Ectodermal cell (in vitro differentiated cells): ENCODE data around the gene ATP6V0A1.
"Not testable (repeated sequence)": the region's sequence is repeated elsewhere in the genome, so short reads cannot be mapped to it uniquely, and the experiment has no call there.

ENCODE experiments used
- H3K27ac ChIP-seq: 2 replicates; pipeline ENCODE4 v1.7.0; 2013; ENCODE audit warnings: mild to moderate bottlenecking, low read depth, low read length; ENCODE audit not compliant: insufficient read depth, poor library complexity, severe bottlenecking
- H3K27me3 ChIP-seq: 2 replicates; pipeline ENCODE4 v1.7.0; 2013; ENCODE audit warnings: mild to moderate bottlenecking, low read length; ENCODE audit not compliant: insufficient read depth, control insufficient read depth, poor library complexity, severe bottlenecking
- H3K36me3 ChIP-seq: one replicate; pipeline ENCODE4 v1.7.0; 2013; ENCODE audit warnings: low read length; ENCODE audit not compliant: control insufficient read depth, insufficient read depth
- H3K4me1 ChIP-seq: one replicate; pipeline ENCODE4 v1.7.0; 2013; ENCODE audit warnings: low read length; ENCODE audit not compliant: control insufficient read depth, insufficient read depth
- H3K4me3 ChIP-seq: 2 replicates; pipeline ENCODE4 v1.7.0; 2013; ENCODE audit warnings: low read depth, low read length, control low read depth; ENCODE audit not compliant: insufficient read depth
- H3K9me3 ChIP-seq: 2 replicates; pipeline ENCODE4 v1.7.0; 2013; ENCODE audit warnings: mild to moderate bottlenecking, low read length, moderate library complexity; ENCODE audit not compliant: control insufficient read depth
- WGBS, 2 experiments: methylation state at CpG; one replicate each; pipeline ENCODE4 v1.1.7; 2013; ENCODE audit warnings: missing lambda C conversion rate in 2 of 2; 5-methylcytosine and 5-hydroxymethylcytosine counted together

The ATP6V0A1 gene

DNA sequence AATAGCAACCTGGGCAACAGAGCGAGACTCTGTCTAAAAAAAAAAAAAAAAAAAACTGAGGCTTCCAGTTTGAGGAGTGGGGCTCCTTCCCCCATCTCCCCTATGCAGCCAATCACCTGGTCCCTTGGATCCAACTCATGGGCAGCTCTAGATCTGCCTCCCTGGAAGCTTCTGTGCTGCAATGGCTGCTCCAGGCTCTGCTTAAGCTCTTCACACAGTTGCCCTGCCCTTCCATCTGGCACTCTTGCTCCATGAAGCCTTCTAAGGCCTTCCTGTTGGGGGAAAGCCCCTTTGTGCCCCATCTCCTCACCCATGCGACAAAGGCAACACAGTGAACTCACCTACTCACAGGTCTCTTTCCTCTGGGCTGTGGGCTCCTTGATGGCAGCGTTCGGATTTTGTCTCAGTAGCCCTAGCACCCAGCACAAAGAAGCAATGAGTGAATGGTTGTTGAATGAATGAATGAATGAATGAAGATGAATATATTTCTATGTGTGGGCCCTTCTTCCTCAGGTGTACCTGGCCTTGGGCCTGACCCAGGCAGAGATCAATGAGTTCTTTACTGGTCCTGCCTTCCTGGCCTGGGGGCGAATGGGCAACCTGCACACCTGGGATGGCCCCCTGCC, 79.3 kb downstream of the ATP6V0A1 start:
- Histone ChIP-seq H3K4me3 (no peak overlapping the region), H3K36me3 (peaks cover 10% of the 10 kb centered on the region), H3K9me3 (no peaks in the 10 kb centered on the region), H3K4me1 (peaks cover 14% of the 10 kb centered on the region), H3K27me3 (peaks cover 6% of the 10 kb centered on the region), H3K27ac (no peak overlapping the region)
- 93 to 96% methylated on average over 5 of the region's 5 CpGs for WGBS, 2 experiments

DNA sequence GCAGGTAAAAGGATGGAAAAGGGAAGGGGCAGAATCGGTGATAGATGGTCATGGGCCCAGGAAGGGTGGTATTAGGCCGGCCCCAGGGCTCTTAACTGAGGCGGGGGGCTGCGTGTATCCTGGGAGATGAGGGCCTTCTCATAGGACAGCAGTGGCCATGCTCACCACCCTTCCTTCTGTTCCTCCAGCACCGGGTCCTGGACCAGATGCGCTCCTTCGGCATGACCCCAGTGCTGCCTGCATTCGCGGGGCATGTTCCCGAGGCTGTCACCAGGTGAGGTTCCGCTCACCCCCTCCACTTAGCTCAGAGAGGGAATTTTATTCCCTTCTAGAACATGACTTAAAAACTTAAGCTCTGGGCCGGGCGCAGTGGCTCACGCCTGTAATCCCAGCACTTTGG, 79.8 kb downstream of the ATP6V0A1 start:
- peaks cover 14% of the 10 kb centered on the region for H3K36me3 ChIP-seq
- H3K4me1 ChIP-seq = peaks cover 14% of the 10 kb centered on the region
- H3K27ac ChIP-seq = no peak overlapping the region
- 86 to 96% methylated on average over 14 of the region's 14 CpGs for WGBS, 2 experiments
- H3K9me3 ChIP-seq = no peaks in the 10 kb centered on the region
- no peak overlapping the region for H3K4me3 ChIP-seq
- H3K27me3 ChIP-seq = peaks cover 2% of the 10 kb centered on the region

DNA sequence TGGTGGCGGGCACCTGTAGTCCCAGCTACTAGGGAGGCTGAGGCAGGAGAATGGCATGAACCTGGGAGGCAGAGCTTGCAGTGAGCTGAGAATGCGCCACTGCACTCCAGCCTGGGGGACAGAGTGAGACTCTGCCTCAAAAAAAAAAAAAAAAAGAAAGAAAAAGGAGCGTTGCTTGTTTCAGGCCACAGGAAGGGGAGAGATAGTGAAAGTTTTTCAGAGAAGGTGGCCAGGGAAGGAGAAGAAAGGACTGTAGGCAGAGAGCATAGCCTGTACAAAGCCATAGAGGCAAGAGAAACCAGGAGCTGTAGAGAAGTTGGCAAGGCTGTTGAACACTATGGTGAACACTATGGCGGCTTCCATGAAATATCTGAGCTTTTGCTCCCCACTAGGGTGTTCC, 81.9 kb downstream of the ATP6V0A1 start:
- Histone ChIP-seq H3K4me1 (peaks cover 10% of the 10 kb centered on the region), H3K36me3 (peaks cover 14% of the 10 kb centered on the region)
- 92 to 95% methylated on average over 4 of the region's 4 CpGs for WGBS, 2 experiments
- H3K9me3 ChIP-seq, H3K27ac ChIP-seq, H3K27me3 ChIP-seq, H3K4me3 ChIP-seq: not testable (repeated sequence)

DNA sequence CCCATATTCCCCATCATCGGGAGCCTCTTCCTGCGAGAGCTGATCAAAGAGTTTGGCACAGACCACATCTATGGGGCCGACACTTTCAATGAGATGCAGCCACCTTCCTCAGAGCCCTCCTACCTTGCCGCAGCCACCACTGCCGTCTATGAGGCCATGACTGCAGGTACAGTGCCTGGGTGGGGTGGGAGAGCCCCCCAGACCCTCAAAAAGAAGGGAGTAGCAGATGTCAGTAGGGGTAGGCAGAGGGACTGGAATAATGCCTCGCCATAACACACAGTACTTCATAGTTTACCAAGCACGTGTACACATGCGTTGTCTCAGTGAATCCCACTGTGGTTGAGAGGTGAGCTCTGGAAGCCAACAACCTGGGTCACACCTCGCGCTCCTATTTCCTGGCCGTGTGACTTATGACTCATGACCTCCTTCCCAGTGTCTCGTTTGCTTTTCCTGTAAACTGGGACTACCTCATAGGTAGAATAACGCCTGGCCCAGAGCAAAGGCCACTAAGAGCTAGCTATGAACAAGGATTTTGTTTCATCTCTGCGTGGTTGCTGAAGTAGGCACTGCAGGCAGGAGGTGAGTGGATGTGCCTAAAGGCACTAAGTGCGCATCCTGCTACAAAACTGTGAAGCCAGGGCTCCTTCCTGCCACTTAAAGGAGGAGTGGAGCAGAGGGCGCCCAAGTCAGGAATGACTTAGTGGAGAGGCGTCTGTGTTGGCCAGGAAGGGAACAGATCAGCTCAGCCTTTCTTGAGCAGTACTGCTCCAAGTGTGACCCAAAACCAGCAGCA, 82.6 kb downstream of the ATP6V0A1 start:
- 93 to 95% methylated on average over 17 of the region's 17 CpGs for WGBS, 2 experiments
- H3K27me3 ChIP-seq = no peaks in the 10 kb centered on the region
- H3K4me3 ChIP-seq = no peak overlapping the region
- no peak overlapping the region for H3K27ac ChIP-seq
- H3K36me3 ChIP-seq = peaks cover 14% of the 10 kb centered on the region
- H3K9me3 ChIP-seq = no peaks in the 10 kb centered on the region
- H3K4me1 ChIP-seq = peaks cover 8% of the 10 kb centered on the region

DNA sequence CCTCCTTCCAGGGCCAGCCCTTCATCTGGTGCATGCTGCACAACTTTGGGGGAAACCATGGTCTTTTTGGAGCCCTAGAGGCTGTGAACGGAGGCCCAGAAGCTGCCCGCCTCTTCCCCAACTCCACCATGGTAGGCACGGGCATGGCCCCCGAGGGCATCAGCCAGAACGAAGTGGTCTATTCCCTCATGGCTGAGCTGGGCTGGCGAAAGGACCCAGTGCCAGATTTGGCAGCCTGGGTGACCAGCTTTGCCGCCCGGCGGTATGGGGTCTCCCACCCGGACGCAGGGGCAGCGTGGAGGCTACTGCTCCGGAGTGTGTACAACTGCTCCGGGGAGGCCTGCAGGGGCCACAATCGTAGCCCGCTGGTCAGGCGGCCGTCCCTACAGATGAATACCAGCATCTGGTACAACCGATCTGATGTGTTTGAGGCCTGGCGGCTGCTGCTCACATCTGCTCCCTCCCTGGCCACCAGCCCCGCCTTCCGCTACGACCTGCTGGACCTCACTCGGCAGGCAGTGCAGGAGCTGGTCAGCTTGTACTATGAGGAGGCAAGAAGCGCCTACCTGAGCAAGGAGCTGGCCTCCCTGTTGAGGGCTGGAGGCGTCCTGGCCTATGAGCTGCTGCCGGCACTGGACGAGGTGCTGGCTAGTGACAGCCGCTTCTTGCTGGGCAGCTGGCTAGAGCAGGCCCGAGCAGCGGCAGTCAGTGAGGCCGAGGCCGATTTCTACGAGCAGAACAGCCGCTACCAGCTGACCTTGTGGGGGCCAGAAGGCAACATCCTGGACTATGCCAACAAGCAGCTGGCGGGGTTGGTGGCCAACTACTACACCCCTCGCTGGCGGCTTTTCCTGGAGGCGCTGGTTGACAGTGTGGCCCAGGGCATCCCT, 84.8 kb downstream of the ATP6V0A1 start:
- 95% methylated on average over 39 of the region's 39 CpGs for WGBS, 2 experiments

DNA sequence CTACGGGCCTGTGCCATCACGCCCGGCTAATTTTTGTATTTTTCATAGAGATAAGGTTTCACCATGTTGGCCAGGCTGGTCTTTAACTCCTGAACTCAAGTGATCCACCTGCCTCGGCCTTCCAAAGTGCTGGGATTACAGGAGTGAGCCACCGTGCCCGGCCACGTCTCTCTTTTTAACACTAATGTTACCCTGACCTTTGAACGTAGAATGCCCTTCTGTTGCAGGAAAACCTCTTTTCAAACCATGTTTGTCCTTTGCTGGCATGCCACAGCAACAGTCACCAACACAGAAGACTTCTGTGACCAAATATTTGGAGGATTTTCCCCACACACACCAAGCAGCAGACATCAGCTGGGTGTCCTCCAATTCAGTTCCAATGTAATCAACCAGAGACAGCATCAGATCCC, 86.2 kb downstream of the ATP6V0A1 start:
- Histone ChIP-seq H3K36me3 (peaks cover 9% of the 10 kb centered on the region), H3K27ac (no peak overlapping the region), H3K9me3 (no peaks in the 10 kb centered on the region), H3K27me3 (no peaks in the 10 kb centered on the region), H3K4me3 (no peak overlapping the region), H3K4me1 (peaks cover 4% of the 10 kb centered on the region)
- WGBS, 2 experiments = 74 to 76% methylated on average over 8 of the region's 8 CpGs

More for the DNA sequence above, 84.8 kb downstream of the ATP6V0A1 start:
- Histone ChIP-seq H3K9me3 (no peaks in the 10 kb centered on the region), H3K36me3 (peaks cover 14% of the 10 kb centered on the region), H3K27me3 (no peaks in the 10 kb centered on the region), H3K4me1 (no peaks in the 10 kb centered on the region), H3K4me3 (no peak overlapping the region), H3K27ac (no peak overlapping the region)

DNA sequence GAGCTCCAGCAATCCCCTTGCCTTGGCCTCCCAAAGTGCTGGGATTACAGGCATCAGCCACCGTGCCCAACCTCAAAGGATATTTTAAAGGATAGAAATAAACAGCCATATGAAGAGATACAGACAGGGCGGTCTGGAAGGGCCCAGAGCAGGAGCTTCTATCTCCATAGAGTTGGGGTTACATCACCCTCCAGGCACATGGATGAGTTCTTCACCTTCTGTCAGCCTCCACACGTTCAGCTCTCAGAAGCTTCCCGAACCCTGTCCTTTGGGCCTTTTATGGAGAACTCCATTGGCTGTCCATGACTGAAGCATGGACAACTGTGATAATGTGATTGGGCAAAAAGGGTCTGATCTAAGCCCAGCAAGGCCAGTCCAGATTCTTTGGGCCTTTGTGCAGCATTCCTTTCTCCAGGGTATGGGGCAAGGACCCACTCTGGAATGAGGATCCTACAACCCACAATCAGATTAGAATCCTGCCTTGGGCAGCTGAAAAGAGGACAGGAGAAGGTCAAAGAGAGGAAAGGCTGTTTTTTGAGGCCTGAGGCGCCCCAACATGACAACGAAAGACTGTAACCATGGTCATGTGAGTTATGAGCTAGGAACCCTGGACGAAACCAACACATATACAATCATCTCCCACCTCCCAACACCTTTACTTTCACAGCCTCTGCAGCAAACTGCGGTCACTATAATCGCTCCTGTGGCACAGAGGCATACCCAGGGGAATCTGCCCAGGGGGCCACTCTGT, 87.3 kb downstream of the ATP6V0A1 start:
- H3K9me3 ChIP-seq, H3K36me3 ChIP-seq, H3K4me3 ChIP-seq, H3K27me3 ChIP-seq, H3K27ac ChIP-seq, H3K4me1 ChIP-seq: not testable (repeated sequence)
- WGBS, 2 experiments = 94% methylated on average over 6 to 8 of the region's 9 CpGs

DNA sequence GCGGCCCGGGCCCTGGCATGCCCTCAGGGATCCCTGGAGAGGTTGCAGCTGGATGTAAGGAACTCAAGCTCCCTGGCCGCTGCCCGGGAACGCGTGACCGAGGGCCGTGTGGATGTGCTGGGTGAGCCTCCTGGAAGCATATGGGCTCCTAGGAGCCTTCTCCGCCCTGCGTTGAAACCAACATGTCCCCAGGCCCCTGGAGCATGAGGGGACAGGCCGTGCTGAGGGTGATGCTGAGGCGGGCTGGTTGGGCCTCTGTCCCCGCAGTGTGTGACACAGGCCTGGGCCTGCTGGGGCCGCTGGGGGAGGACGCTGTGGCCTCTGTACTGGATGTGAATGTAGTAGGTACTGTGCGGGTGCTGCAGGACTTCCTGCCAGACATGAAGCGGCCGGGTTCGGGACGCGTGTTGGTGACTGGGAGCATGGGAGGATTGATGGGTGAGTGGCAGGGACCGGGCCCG, 88.4 kb downstream of the ATP6V0A1 start:
- Histone ChIP-seq H3K27me3 (no peaks in the 10 kb centered on the region), H3K36me3 (peaks cover 5% of the 10 kb centered on the region), H3K4me1 (peaks cover 4% of the 10 kb centered on the region), H3K9me3 (no peaks in the 10 kb centered on the region), H3K27ac (no peak overlapping the region), H3K4me3 (no peak overlapping the region)
- WGBS, 2 experiments = 93 to 95% methylated on average over 23 of the region's 23 CpGs

DNA sequence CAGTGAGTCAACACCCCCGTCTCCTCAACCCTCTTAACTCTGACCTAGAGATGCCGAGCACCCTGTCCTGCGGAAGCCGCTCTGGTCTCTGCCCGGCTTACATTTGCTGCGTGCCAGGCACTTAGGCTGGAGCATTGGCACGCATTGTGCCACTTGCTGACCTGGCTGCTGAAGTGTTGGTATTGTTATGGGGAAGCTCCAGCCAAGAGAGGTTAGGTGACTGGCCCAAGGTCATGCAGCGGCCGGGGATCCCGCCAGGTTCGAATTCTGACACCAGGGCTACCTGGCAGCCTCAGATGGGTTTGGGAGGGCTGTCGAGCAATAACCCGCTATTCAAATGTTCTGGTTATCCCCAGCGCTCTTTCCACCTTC, 89.0 kb downstream of the ATP6V0A1 start:
- Histone ChIP-seq H3K27me3 (no peaks in the 10 kb centered on the region), H3K9me3 (no peaks in the 10 kb centered on the region), H3K4me1 (peaks cover 4% of the 10 kb centered on the region), H3K4me3 (peak overlapping the region; percentile 62), H3K36me3 (peaks cover 5% of the 10 kb centered on the region), H3K27ac (no peak overlapping the region)
- WGBS, 2 experiments = 93 to 94% methylated on average over 14 of the region's 14 CpGs
